GM18861 (cell line): ENCODE results near the gene WDR49.
A peak's percentile ranks its signal among the peaks of the same experiment; 100 is the strongest.

Experiments used
- ATAC-seq: cut with Tn5 transposase; IDR thresholded peaks from one replicate; pipeline ENCODE4 v1.9.1; 2021; ENCODE audit not compliant: unreplicated experiment

WDR49 gene

GRCh38 chr3:167653760-167654159 lies at the start of gene WDR49:
Gene WDR49 (minus strand): TSS chr3:167653942. CDS start chr3:167653425, 517 bp downstream.
- ATAC-seq = no peak

- no peak for ATAC-seq
These were observed 47.2 kb upstream of the WDR49 start for GRCh38 chr3:167700926-167701325.

GRCh38 chr3:167700046-167700445 lies 46.3 kb upstream of the WDR49 start:
- ATAC-seq = no peak

- ATAC-seq = no peak
These were observed 40.4 kb upstream of the WDR49 start for GRCh38 chr3:167694121-167694520.

GRCh38 chr3:167691366-167691765 lies 37.6 kb upstream of the WDR49 start:
- ATAC-seq = peak; percentile 100

- peak; percentile 83 for ATAC-seq
These were observed 30.7 kb upstream of the WDR49 start for GRCh38 chr3:167684388-167684993.

- ATAC-seq = no peak
These were observed 25.8 kb upstream of the WDR49 start for GRCh38 chr3:167679526-167679925.

- ATAC-seq = no peak
These were observed 22.1 kb upstream of the WDR49 start for GRCh38 chr3:167675848-167676247.

- ATAC-seq = no peak
These were observed 19.5 kb upstream of the WDR49 start for GRCh38 chr3:167673221-167673620.

GRCh38 chr3:167671878-167672427 lies 18.2 kb upstream of the WDR49 start:
- no peak for ATAC-seq

GRCh38 chr3:167669699-167670098 lies 16.0 kb upstream of the WDR49 start:
- no peak for ATAC-seq

GRCh38 chr3:167668651-167669050 lies 14.9 kb upstream of the WDR49 start:
- ATAC-seq = no peak

- ATAC-seq = no peak
These were observed 12.8 kb upstream of the WDR49 start for GRCh38 chr3:167666563-167666962.

GRCh38 chr3:167662919-167663400 lies 9.2 kb upstream of the WDR49 start:
- no peak for ATAC-seq

- no peak for ATAC-seq
These were observed 4.0 kb upstream of the WDR49 start for GRCh38 chr3:167657684-167658225.

- no peak for ATAC-seq
These were observed 3.1 kb upstream of the WDR49 start for GRCh38 chr3:167656821-167657220.

GRCh38 chr3:167653155-167653554 lies 587 bp downstream of the WDR49 start:
- no peak for ATAC-seq

GRCh38 chr3:167651826-167652225 lies 1.9 kb downstream of the WDR49 start:
- no peak for ATAC-seq

GRCh38 chr3:167650459-167650858 lies 3.3 kb downstream of the WDR49 start:
- ATAC-seq = no peak

GRCh38 chr3:167649746-167650145 lies 4.0 kb downstream of the WDR49 start:
- ATAC-seq = no peak

- no peak for ATAC-seq
These were observed 9.1 kb downstream of the WDR49 start for GRCh38 chr3:167644611-167645010.

GRCh38 chr3:167631471-167631870 lies 22.3 kb downstream of the WDR49 start:
- ATAC-seq = no peak

- no peak for ATAC-seq
These were observed 27.3 kb downstream of the WDR49 start for GRCh38 chr3:167626490-167626889.
